Measurements from ENCODE around the gene FAM89A.

GRCh38 chr1:231062500-231063270 is 22.6 kb upstream of the FAM89A start:
- no peak for TF ChIP-seq CTCF (IDR thresholded peaks at IDR 0.05)
- no peak for TF ChIP-seq POLR2A (IDR thresholded peaks at IDR 0.05)
